Stimulated activated naive CD4-positive, alpha-beta T cell treated with Interleukin-2 at 50 U/mL for 16 hours (primary cell): Measurements from ENCODE around the gene STAC3.

Experiments used
- DNase-seq: peaks from one replicate; lab custom pipeline; 2025; lab: John Stamatoyannopoulos, UW

STAC3 gene

GRCh38 chr12:57235728-57236131 lies 15.3 kb downstream of the STAC3 start:
- no peak for DNase-seq

- no peak for DNase-seq
Observed at GRCh38 chr12:57235017-57235727, 15.8 kb downstream of the STAC3 start.

- DNase-seq: no peak
Observed at GRCh38 chr12:57234571-57235016, 16.4 kb downstream of the STAC3 start.

- no peak for DNase-seq
Observed at GRCh38 chr12:57234233-57234570, 16.8 kb downstream of the STAC3 start.

- no peak for DNase-seq
Observed at GRCh38 chr12:57233357-57234232, 17.4 kb downstream of the STAC3 start.

GRCh38 chr12:57232156-57232756 lies 18.7 kb downstream of the STAC3 start:
- DNase-seq: no peak

GRCh38 chr12:57231276-57232021 lies 19.5 kb downstream of the STAC3 start:
- DNase-seq: no peak

- no peak for DNase-seq
Observed at GRCh38 chr12:57230381-57231155, 20.4 kb downstream of the STAC3 start.

GRCh38 chr12:57229634-57230380 lies 21.2 kb downstream of the STAC3 start, which contains the start of gene SHMT2:
TSS of gene SHMT2 (plus strand) at chr12:57229711. CDS start at chr12:57229779, 68 bp downstream.
- peak; percentile 91 for DNase-seq

- DNase-seq: no peak
Observed at GRCh38 chr12:57229046-57229633, 21.8 kb downstream of the STAC3 start.

GRCh38 chr12:57227315-57228115 lies 23.5 kb downstream of the STAC3 start:
- DNase-seq: no peak

- DNase-seq: no peak
Observed at GRCh38 chr12:57226588-57227314, 24.2 kb downstream of the STAC3 start.

- no peak for DNase-seq
Observed at GRCh38 chr12:57225680-57226210, 25.2 kb downstream of the STAC3 start.

- DNase-seq: peak; percentile 34
Observed at GRCh38 chr12:57224973-57225679, 25.9 kb downstream of the STAC3 start.

- no peak for DNase-seq
Observed at GRCh38 chr12:57224278-57224972, 26.6 kb downstream of the STAC3 start.

- no peak for DNase-seq
Observed at GRCh38 chr12:57223191-57224165, 27.5 kb downstream of the STAC3 start.
